Measurements from ENCODE around the gene TSPAN18. TPM values are rescaled to one million over a fixed set of nuclear protein-coding genes. Genes with fewer than 3 reads are reported as not detected.

Gene TSPAN18
- total RNA-seq, 1 donor from 2014 or later = 25.7 TPM

GRCh38 chr11:44799012-44799411 is 72.2 kb downstream of the TSPAN18 start:
- Mint-ChIP-seq H3K36me3 (ENCODE audit: insufficient read depth) (no peaks in the 10 kb centered on the region), H3K27ac (peak overlapping the region; percentile 49), H3K4me3 (ENCODE audit: low read depth) (no peak overlapping the region), H3K4me1 (ENCODE audit: low read depth) (peaks cover 19% of the 10 kb centered on the region), H3K27me3 (no peaks in the 10 kb centered on the region), H3K9me3 (ENCODE audit: low read depth) (no peaks in the 10 kb centered on the region)
- TF ChIP-seq, protein P1, sequence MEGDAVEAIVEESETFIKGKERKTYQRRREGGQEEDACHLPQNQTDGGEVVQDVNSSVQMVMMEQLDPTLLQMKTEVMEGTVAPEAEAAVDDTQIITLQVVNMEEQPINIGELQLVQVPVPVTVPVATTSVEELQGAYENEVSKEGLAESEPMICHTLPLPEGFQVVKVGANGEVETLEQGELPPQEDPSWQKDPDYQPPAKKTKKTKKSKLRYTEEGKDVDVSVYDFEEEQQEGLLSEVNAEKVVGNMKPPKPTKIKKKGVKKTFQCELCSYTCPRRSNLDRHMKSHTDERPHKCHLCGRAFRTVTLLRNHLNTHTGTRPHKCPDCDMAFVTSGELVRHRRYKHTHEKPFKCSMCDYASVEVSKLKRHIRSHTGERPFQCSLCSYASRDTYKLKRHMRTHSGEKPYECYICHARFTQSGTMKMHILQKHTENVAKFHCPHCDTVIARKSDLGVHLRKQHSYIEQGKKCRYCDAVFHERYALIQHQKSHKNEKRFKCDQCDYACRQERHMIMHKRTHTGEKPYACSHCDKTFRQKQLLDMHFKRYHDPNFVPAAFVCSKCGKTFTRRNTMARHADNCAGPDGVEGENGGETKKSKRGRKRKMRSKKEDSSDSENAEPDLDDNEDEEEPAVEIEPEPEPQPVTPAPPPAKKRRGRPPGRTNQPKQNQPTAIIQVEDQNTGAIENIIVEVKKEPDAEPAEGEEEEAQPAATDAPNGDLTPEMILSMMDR (IDR thresholded peaks at IDR 0.05; ENCODE audit: unreplicated experiment) = no peak
- no peak for DNase-seq (ENCODE audit: low spot score, unreplicated experiment)

DNA sequence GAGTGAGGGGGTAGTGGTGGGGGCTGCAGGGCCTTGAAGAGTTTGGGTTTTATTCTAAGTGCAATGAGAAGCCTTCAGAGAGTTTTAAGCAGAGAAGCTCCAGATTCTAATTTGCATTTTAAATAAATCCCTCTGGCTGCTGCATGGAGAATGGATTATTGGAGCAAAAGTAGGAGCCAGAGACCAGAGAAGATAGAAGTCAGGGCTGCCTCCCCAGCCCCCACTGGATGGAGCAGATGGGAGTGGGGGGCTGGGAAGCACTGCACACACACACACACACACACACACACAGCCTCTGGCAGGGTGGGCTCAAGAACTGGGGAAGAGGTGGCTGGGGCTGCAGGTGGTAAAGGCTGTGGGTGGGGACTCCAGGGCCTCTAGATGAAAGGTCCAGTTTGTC is 75.6 kb downstream of the TSPAN18 start:
- Mint-ChIP-seq H3K4me1 (ENCODE audit: low read depth) (peaks cover 24% of the 10 kb centered on the region), H3K9me3 (ENCODE audit: low read depth) (no peaks in the 10 kb centered on the region), H3K36me3 (ENCODE audit: insufficient read depth) (no peaks in the 10 kb centered on the region), H3K27me3 (no peaks in the 10 kb centered on the region), H3K27ac (no peak overlapping the region), H3K4me3 (ENCODE audit: low read depth) (no peak overlapping the region)
- DNase-seq (ENCODE audit: low spot score, unreplicated experiment) = no peak
- TF ChIP-seq, protein P1 (IDR thresholded peaks at IDR 0.05; ENCODE audit: unreplicated experiment) = no peak

- no peak for DNase-seq (ENCODE audit: low spot score, unreplicated experiment)
- no peaks in the 10 kb centered on the region for H3K27me3 Mint-ChIP-seq
- TF ChIP-seq, protein P1 (IDR thresholded peaks at IDR 0.05; ENCODE audit: unreplicated experiment) = no peak
- no peaks in the 10 kb centered on the region for H3K9me3 Mint-ChIP-seq (ENCODE audit: low read depth)
- no peak overlapping the region for H3K4me3 Mint-ChIP-seq (ENCODE audit: low read depth)
- no peaks in the 10 kb centered on the region for H3K36me3 Mint-ChIP-seq (ENCODE audit: insufficient read depth)
- peaks cover 24% of the 10 kb centered on the region for H3K4me1 Mint-ChIP-seq (ENCODE audit: low read depth)
- no peak overlapping the region for H3K27ac Mint-ChIP-seq
These were observed 76.2 kb downstream of the TSPAN18 start for GRCh38 chr11:44803009-44803408.

- Mint-ChIP-seq H3K4me3 (ENCODE audit: low read depth) (no peak overlapping the region), H3K27ac (peak overlapping the region; percentile 36), H3K9me3 (ENCODE audit: low read depth) (no peaks in the 10 kb centered on the region), H3K36me3 (ENCODE audit: insufficient read depth) (no peaks in the 10 kb centered on the region), H3K27me3 (peaks cover 3% of the 10 kb centered on the region), H3K4me1 (ENCODE audit: low read depth) (peaks cover 15% of the 10 kb centered on the region)
- TF ChIP-seq, protein P1 (IDR thresholded peaks at IDR 0.05; ENCODE audit: unreplicated experiment) = no peak
- no peak for DNase-seq (ENCODE audit: low spot score, unreplicated experiment)
These were observed 78.0 kb downstream of the TSPAN18 start for GRCh38 chr11:44804449-44805437.

DNA sequence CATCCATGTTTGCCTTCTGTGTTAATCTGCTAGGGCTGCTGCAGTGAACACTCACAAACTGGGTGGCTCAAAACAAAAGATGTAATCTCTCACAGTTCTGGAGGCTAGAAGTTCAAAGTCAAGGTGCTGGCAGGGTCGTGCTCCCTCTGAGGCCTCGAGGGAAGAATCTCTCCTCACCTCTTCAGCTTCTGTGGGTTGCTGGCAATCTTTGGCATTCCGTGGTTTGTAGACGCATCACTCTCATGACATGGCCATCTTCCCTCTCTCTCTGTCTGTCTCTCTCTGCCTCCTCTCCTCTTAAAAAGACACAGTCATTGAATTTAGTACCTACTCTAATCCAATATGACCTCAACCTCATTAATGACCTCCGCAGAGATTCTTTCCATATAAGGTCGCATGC is 78.8 kb downstream of the TSPAN18 start:
- Mint-ChIP-seq H3K4me3 (ENCODE audit: low read depth) (no peak overlapping the region), H3K36me3 (ENCODE audit: insufficient read depth) (no peaks in the 10 kb centered on the region), H3K9me3 (ENCODE audit: low read depth) (no peaks in the 10 kb centered on the region), H3K27ac (no peak overlapping the region), H3K27me3 (peaks cover 3% of the 10 kb centered on the region), H3K4me1 (ENCODE audit: low read depth) (peaks cover 11% of the 10 kb centered on the region)
- DNase-seq (ENCODE audit: low spot score, unreplicated experiment) = no peak
- TF ChIP-seq, protein P1 (IDR thresholded peaks at IDR 0.05; ENCODE audit: unreplicated experiment) = no peak
